HG03066 (cell line): Measurements from ENCODE around the gene CRY2.
"Not testable (repeated sequence)": the region's sequence is repeated elsewhere in the genome, so short reads cannot be mapped to it uniquely, and the experiment has no call there.

Experiments
- ATAC-seq: cut with Tn5 transposase; IDR thresholded peaks from one replicate; pipeline ENCODE4 v1.9.1; 2021; ENCODE audit warnings: low read depth; ENCODE audit not compliant: unreplicated experiment

The CRY2 gene

GRCh38 chr11:45811109-45811435 lies 36.2 kb upstream of the CRY2 start:
- ATAC-seq = no peak

DNA sequence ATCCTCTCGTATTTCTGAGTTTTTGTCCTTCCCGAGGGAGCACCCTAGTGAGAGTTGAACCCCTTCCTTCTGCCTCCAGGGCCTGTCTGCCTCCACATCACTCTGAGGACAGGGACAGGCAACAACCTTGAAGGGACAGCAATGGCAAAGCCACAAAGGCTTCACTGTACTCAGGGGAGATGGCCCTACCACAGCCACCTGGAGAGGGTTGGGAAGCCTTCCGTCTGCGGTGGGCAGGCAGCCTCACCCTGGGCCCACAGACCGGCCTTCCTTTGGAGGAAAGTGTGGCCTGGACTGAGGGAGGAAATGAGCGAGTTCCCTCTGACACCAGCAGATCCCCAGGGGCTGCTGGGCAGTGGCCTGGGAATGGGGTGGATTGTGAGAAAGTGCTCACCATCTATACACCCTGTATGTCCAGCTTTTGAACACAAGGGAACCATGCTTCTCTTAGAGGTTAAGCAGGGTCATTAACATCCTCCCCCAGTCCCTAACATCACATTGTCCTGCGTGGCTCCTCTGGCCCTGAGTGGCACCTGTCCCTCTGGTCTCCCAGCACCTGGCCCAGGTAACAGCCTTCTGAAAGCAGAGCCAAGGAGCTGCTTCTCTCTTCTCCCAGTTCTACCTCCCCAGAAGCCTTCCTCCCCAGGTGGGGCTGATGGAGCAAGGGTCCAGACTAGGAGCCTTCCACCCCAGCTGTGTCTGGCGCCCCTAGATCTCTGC lies 35.5 kb upstream of the CRY2 start:
- no peak for ATAC-seq

GRCh38 chr11:45812581-45813548 lies 34.4 kb upstream of the CRY2 start:
- no peak for ATAC-seq

GRCh38 chr11:45815747-45816146 lies 31.5 kb upstream of the CRY2 start:
- ATAC-seq = no peak

DNA sequence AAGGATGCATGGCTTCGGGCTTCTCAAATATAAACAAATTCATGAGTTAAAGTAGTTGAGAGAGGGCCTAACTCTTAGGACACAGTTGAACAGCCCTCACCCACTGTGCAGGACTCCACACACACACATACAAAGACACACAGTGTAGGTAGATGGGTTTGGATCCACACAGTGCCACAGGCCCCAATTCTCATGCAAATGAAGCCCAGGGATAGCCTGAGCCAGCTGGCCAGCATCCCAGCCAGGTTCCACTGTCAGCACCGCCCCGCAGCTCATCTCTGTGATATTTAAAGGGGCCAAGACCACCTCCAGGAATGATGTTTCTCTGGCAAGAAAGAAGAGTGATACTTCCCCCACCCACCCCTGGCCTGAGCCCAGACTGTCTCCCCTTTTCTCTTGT lies 30.7 kb upstream of the CRY2 start:
- no peak for ATAC-seq

DNA sequence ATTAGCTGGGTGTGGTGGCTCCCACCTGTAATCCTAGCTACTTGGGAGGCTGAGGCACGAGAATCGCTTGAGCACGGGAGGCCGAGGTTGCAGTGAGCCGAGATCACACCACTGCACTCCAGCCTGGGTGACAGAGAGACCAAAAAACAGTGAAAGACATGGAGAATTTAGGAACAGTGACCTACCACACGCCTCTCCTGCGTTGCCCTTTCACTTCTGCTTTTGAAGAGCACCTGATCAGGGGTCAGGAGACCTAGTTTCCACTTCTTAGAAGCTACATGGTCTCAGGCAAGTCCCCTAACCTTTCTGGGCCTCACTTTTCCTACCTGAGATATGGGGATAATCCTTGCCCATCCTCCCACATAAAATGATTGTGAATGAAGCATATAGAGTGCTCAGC lies 30.1 kb upstream of the CRY2 start:
- ATAC-seq = peak; percentile 77

DNA sequence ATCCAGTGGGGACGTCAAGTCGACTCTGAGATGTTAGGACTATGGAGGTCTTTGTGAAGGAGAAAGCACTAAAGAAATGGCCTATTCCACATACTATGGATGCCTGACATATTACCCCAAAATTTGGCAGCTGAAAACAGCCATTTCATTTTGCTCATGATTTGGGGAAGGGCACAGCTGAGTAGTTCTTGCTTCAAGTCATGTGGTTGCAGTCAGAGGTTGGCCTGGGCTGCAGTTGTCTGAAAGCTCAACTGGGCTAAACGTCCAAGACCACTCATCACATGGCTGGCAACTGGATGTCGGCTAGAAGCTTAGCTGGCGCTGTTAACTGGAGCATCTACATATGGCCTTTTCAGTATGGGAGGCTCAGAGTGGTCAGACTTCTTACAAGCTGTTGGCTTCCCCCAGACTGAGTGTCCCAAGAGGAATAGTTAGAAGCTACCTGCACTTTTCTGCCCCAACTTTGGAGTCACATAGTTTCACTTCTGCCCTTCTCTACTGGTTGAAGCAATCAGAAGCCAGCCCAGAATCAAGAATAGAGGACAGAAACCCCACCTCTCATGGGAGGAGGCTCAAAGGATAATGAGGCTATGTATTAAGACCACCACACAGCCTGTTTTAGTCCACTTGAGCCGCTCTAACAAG lies 28.2 kb upstream of the CRY2 start:
- no peak for ATAC-seq

GRCh38 chr11:45820211-45820857 lies 26.9 kb upstream of the CRY2 start:
- ATAC-seq = no peak

GRCh38 chr11:45826492-45826891 lies 20.8 kb upstream of the CRY2 start:
- not testable (repeated sequence) for ATAC-seq

DNA sequence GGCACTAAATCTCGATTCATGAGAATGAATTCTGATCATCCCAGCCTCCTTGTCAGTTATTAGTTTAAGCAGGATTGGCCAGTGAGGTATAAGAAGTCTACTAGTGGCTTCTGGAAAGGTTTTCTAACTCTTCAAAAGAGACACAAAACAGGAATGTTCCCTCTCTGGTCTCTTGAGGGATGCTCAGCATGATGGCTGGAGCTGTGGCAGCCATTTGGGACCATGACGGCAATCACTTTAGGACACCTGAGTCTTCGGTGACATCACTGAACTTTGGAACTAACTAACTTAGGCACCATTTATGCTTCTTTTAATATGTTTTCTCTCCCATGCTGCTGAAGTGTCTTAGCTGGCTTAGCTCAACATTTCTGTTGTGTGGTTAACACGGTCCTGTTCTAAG lies 20.2 kb upstream of the CRY2 start:
- ATAC-seq = no peak

- no peak for ATAC-seq
Observed at GRCh38 chr11:45828996-45829395, 18.3 kb upstream of the CRY2 start.

DNA sequence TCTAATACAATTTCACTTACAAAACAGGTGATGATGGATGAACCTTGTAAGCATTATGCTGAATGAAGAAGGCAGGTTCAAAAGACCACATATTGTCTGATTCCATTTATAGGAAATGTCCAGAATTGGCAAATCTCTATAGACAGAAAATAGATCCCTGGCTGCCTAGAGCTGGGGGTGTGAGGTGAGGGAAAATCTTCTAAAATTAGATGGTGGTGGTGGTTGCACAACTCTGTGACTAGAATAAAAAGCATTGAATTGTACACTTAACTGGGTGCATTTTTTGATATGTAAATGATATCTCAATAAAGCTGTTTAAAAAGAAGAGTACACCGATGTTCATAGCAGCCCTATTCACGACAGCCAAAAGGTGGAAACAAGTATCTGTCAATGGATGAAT lies 16.7 kb upstream of the CRY2 start:
- ATAC-seq = no peak

- no peak for ATAC-seq
Observed at GRCh38 chr11:45832811-45833441, 14.3 kb upstream of the CRY2 start.

DNA sequence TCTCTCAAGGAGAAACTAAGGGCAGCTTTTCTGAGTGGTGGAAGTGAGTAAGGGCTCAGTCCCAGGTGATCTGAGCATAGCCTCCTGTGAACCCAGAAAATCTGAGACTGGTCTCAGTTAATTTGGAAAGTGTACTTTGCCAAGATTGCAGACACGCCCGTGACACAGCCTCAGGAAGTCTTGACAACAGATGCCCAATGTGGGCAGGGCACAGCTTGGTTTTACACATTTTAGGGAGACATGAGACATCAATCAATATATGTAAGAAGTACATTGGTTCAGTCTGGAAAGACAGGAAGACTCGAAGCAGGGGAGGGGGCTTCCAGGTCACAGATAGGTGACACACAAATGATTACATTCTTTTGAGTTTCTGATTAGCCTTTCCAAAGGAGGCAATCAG lies 13.5 kb upstream of the CRY2 start:
- no peak for ATAC-seq

DNA sequence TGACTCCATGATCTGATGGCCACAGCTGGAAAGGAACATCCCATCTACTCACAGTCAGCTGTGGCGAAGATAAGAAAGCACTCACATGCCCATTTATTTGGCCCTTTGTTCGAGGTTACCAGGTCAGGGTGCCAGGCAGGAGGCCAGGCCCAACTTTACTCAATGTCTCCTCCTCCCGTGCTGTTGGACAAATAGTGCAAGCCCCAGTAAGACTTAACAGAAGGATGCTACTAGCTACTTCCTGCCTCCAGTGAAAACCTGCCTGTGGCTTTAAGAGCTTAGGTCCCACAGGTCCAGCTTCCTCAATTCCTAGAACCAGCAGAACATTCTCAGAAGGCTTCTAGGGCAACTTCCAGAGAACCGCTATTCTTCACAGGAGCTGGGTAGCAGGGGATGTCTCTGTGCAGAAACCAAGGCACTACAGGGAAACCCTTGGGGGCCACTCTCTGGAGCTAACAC lies 12.9 kb upstream of the CRY2 start:
- ATAC-seq = no peak

- ATAC-seq = no peak
Observed at GRCh38 chr11:45839204-45839603, 8.1 kb upstream of the CRY2 start.

- not testable (repeated sequence) for ATAC-seq
Observed at GRCh38 chr11:45840251-45840650, 7.0 kb upstream of the CRY2 start.

DNA sequence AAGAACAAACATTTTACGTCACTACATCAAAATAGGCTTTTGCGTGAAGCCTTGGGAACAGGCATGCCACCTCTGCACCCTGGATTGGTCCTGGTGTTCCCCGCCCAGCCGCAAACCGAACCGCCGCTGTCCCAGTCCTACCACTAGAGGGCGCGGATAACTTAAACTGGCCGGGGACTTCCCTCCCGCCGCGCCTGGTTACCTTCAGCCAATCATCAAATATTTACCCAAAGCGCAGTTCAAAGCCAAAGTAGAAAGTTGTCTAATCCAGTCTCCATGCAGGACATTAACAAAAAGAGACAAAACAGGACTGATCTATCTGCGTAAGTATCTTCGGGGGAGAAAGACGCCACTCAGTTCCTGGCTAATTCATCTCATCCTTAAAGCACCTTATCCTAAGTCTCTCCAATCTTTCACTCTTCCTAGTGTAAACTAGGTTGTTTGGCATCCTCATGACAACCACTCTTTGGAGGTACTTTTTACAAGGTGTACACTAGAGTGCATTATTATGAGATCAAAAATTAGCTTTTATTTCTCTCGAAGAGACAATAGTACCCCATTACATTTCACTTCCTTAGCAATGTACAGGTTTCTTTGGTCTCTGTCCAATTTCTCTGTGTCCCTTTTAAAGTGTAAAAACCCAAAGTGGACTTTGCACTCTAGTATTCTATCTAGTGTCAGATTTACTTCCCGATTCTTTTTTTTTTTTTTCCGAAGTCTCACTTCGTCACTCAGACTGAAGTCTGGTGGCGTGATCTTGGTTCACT lies 3.9 kb upstream of the CRY2 start:
- peak; percentile 32 for ATAC-seq

- ATAC-seq = no peak
Observed at GRCh38 chr11:45844822-45845578, 2.3 kb upstream of the CRY2 start.
